ENCODE measurements around the gene ANKRD11.

Gene ANKRD11

GRCh38 chr16:89298623-89299225 is 191.6 kb downstream of the ANKRD11 start:
- Histone ChIP-seq H3K4me3 (ENCODE audit: low read depth in 1 of 2, low read length in 2 of 2) (no peak overlapping the region), H3K9me3 (ENCODE audit: control insufficient read depth in 1 of 2, low read length in 2 of 2) (no peaks in the 10 kb centered on the region), H3K4me1 (ENCODE audit: control insufficient read depth in 1 of 2, insufficient read depth in 2 of 2, low read length in 2 of 2) (peaks cover 6 to 38% of the 10 kb centered on the region in 2 donors), H3K36me3 (ENCODE audit: control insufficient read depth in 1 of 2, insufficient read depth in 2 of 2, low read length in 2 of 2) (peaks cover 8 to 9% of the 10 kb centered on the region in 2 donors), H3K27me3 (ENCODE audit: low read depth, low read length) (no peaks in the 10 kb centered on the region), H3K27ac (ENCODE audit: low read length) (no peak overlapping the region)

GRCh38 chr16:89297910-89298545 is 192.3 kb downstream of the ANKRD11 start:
- H3K36me3 ChIP-seq (ENCODE audit: control insufficient read depth in 1 of 2, insufficient read depth in 2 of 2, low read length in 2 of 2): peaks cover under 1 to 4% of the 10 kb centered on the region in 2 donors

GRCh38 chr16:89297156-89297874 is 193.0 kb downstream of the ANKRD11 start:
- Histone ChIP-seq H3K9me3 (ENCODE audit: control insufficient read depth in 1 of 2, low read length in 2 of 2) (no peaks in the 10 kb centered on the region), H3K4me1 (ENCODE audit: control insufficient read depth in 1 of 2, insufficient read depth in 2 of 2, low read length in 2 of 2) (peaks cover 6 to 47% of the 10 kb centered on the region in 2 donors), H3K27ac (ENCODE audit: low read length) (no peak overlapping the region), H3K27me3 (ENCODE audit: low read depth, low read length) (no peaks in the 10 kb centered on the region), H3K36me3 (ENCODE audit: control insufficient read depth in 1 of 2, insufficient read depth in 2 of 2, low read length in 2 of 2) (peaks cover 0 to 4% of the 10 kb centered on the region in 2 donors), H3K4me3 (ENCODE audit: low read depth in 1 of 2, low read length in 2 of 2) (no peak overlapping the region)

More at GRCh38 chr16:89297910-89298545, 192.3 kb downstream of the ANKRD11 start:
- Histone ChIP-seq H3K4me3 (ENCODE audit: low read depth in 1 of 2, low read length in 2 of 2) (no peak overlapping the region), H3K27me3 (ENCODE audit: low read depth, low read length) (no peaks in the 10 kb centered on the region), H3K9me3 (ENCODE audit: control insufficient read depth in 1 of 2, low read length in 2 of 2) (no peaks in the 10 kb centered on the region), H3K27ac (ENCODE audit: low read length) (no peak overlapping the region), H3K4me1 (ENCODE audit: control insufficient read depth in 1 of 2, insufficient read depth in 2 of 2, low read length in 2 of 2) (peaks cover 6 to 45% of the 10 kb centered on the region in 2 donors)

GRCh38 chr16:89295915-89296314 is 194.4 kb downstream of the ANKRD11 start:
- Histone ChIP-seq H3K4me3 (ENCODE audit: low read depth in 1 of 2, low read length in 2 of 2) (no peak overlapping the region), H3K4me1 (ENCODE audit: control insufficient read depth in 1 of 2, insufficient read depth in 2 of 2, low read length in 2 of 2) (peaks cover 6 to 33% of the 10 kb centered on the region in 2 donors), H3K27me3 (ENCODE audit: low read depth, low read length) (no peaks in the 10 kb centered on the region), H3K36me3 (ENCODE audit: control insufficient read depth in 1 of 2, insufficient read depth in 2 of 2, low read length in 2 of 2) (peaks cover 0 to 4% of the 10 kb centered on the region in 2 donors), H3K27ac (ENCODE audit: low read length) (no peak overlapping the region), H3K9me3 (ENCODE audit: control insufficient read depth in 1 of 2, low read length in 2 of 2) (no peaks in the 10 kb centered on the region)

- peaks cover 4 to 5% of the 10 kb centered on the region in 2 donors for H3K36me3 ChIP-seq (ENCODE audit: control insufficient read depth in 1 of 2, insufficient read depth in 2 of 2, low read length in 2 of 2)
- no peak overlapping the region for H3K27ac ChIP-seq (ENCODE audit: low read length)
- H3K27me3 ChIP-seq (ENCODE audit: low read depth, low read length): no peaks in the 10 kb centered on the region
- peaks cover 0 to 30% of the 10 kb centered on the region in 2 donors for H3K4me1 ChIP-seq (ENCODE audit: control insufficient read depth in 1 of 2, insufficient read depth in 2 of 2, low read length in 2 of 2)
- no peak overlapping the region for H3K4me3 ChIP-seq (ENCODE audit: low read depth in 1 of 2, low read length in 2 of 2)
- no peaks in the 10 kb centered on the region for H3K9me3 ChIP-seq (ENCODE audit: control insufficient read depth in 1 of 2, low read length in 2 of 2)
These were observed 195.1 kb downstream of the ANKRD11 start for GRCh38 chr16:89295071-89295900.

GRCh38 chr16:89294486-89294885 is 195.9 kb downstream of the ANKRD11 start:
- Histone ChIP-seq H3K27me3 (ENCODE audit: low read depth, low read length) (no peaks in the 10 kb centered on the region), H3K27ac (ENCODE audit: low read length) (no peak overlapping the region), H3K4me1 (ENCODE audit: control insufficient read depth in 1 of 2, insufficient read depth in 2 of 2, low read length in 2 of 2) (peaks cover 0 to 26% of the 10 kb centered on the region in 2 donors), H3K4me3 (ENCODE audit: low read depth in 1 of 2, low read length in 2 of 2) (no peak overlapping the region), H3K36me3 (ENCODE audit: control insufficient read depth in 1 of 2, insufficient read depth in 2 of 2, low read length in 2 of 2) (peaks cover 4 to 5% of the 10 kb centered on the region in 2 donors), H3K9me3 (ENCODE audit: control insufficient read depth in 1 of 2, low read length in 2 of 2) (no peaks in the 10 kb centered on the region)

GRCh38 chr16:89293276-89294143 is 196.9 kb downstream of the ANKRD11 start:
- Histone ChIP-seq H3K9me3 (ENCODE audit: control insufficient read depth in 1 of 2, low read length in 2 of 2) (no peaks in the 10 kb centered on the region), H3K4me3 (ENCODE audit: low read depth in 1 of 2, low read length in 2 of 2) (no peak overlapping the region), H3K4me1 (ENCODE audit: control insufficient read depth in 1 of 2, insufficient read depth in 2 of 2, low read length in 2 of 2) (peaks cover 0 to 25% of the 10 kb centered on the region in 2 donors), H3K27me3 (ENCODE audit: low read depth, low read length) (no peaks in the 10 kb centered on the region), H3K36me3 (ENCODE audit: control insufficient read depth in 1 of 2, insufficient read depth in 2 of 2, low read length in 2 of 2) (peaks cover 10 to 12% of the 10 kb centered on the region in 2 donors), H3K27ac (ENCODE audit: low read length) (no peak overlapping the region)

- Histone ChIP-seq H3K4me1 (ENCODE audit: control insufficient read depth in 1 of 2, insufficient read depth in 2 of 2, low read length in 2 of 2) (peaks cover 0 to 25% of the 10 kb centered on the region in 2 donors), H3K36me3 (ENCODE audit: control insufficient read depth in 1 of 2, insufficient read depth in 2 of 2, low read length in 2 of 2) (peaks cover 18 to 22% of the 10 kb centered on the region in 2 donors), H3K27ac (ENCODE audit: low read length) (no peak overlapping the region), H3K27me3 (ENCODE audit: low read depth, low read length) (no peaks in the 10 kb centered on the region), H3K4me3 (ENCODE audit: low read depth in 1 of 2, low read length in 2 of 2) (no peak overlapping the region), H3K9me3 (ENCODE audit: control insufficient read depth in 1 of 2, low read length in 2 of 2) (no peaks in the 10 kb centered on the region)
These were observed 197.8 kb downstream of the ANKRD11 start for GRCh38 chr16:89292443-89293078.

GRCh38 chr16:89291776-89292175 is 198.6 kb downstream of the ANKRD11 start:
- Histone ChIP-seq H3K27me3 (ENCODE audit: low read depth, low read length) (no peaks in the 10 kb centered on the region), H3K4me3 (ENCODE audit: low read depth in 1 of 2, low read length in 2 of 2) (no peak overlapping the region), H3K27ac (ENCODE audit: low read length) (no peak overlapping the region), H3K4me1 (ENCODE audit: control insufficient read depth in 1 of 2, insufficient read depth in 2 of 2, low read length in 2 of 2) (peaks cover 0 to 23% of the 10 kb centered on the region in 2 donors), H3K36me3 (ENCODE audit: control insufficient read depth in 1 of 2, insufficient read depth in 2 of 2, low read length in 2 of 2) (peaks cover 21 to 29% of the 10 kb centered on the region in 2 donors), H3K9me3 (ENCODE audit: control insufficient read depth in 1 of 2, low read length in 2 of 2) (no peaks in the 10 kb centered on the region)

GRCh38 chr16:89291363-89291762 is 199.0 kb downstream of the ANKRD11 start:
- H3K27me3 ChIP-seq (ENCODE audit: low read depth, low read length): no peaks in the 10 kb centered on the region
- H3K4me1 ChIP-seq (ENCODE audit: control insufficient read depth in 1 of 2, insufficient read depth in 2 of 2, low read length in 2 of 2): peaks cover 0 to 20% of the 10 kb centered on the region in 2 donors
- H3K9me3 ChIP-seq (ENCODE audit: control insufficient read depth in 1 of 2, low read length in 2 of 2): no peaks in the 10 kb centered on the region
- no peak overlapping the region for H3K4me3 ChIP-seq (ENCODE audit: low read depth in 1 of 2, low read length in 2 of 2)
- no peak overlapping the region for H3K27ac ChIP-seq (ENCODE audit: low read length)
- H3K36me3 ChIP-seq (ENCODE audit: control insufficient read depth in 1 of 2, insufficient read depth in 2 of 2, low read length in 2 of 2): peaks cover 25 to 33% of the 10 kb centered on the region in 2 donors

All from muscle layer of duodenum (tissue), 2 donors.